Heart left ventricle (tissue), 13 donors: Measurements from ENCODE around the gene MCTP1.

Experiments
- CTCF ChIP-seq, 12 donors: fragments of 200-600 bp; sonication (generic) in 4 of 12; IDR thresholded peaks; one replicate each; pipeline versions ENCODE4 v1.5.0 to v1.8.0; 2018 to 2022; ENCODE audit warnings: antibody characterized with exemption in 12 of 12, mild to moderate bottlenecking in 5 of 12
- POLR2A ChIP-seq, 2 donors: fragments of 450-650 bp; IDR thresholded peaks; one replicate each; pipeline ENCODE4 v1.6.1; 2017; ENCODE audit warnings: antibody characterized with exemption in 2 of 2, mild to moderate bottlenecking in 2 of 2, moderate library complexity in 2 of 2
- donor health status: ischemic (EF 13 %, LVEDD 7.1; RV severe dilation, severe dysfunction).
- donor health status: DM: no; HTN: yes; CAD: no.
- donor health status: DM: no; HTN: no; CAD: no.
- donor health status: ischemic (EF 25% LVEDD 6.9; RV normal size, moderate dysfunction).
- donor health status: ischemic (EF 25% LVEDD 5.7; RV mildly dilated, moderate dysfunction).
- donor health status: ischemic (EF 35%, LVEDD 5.7; RV mildly dilated, moderate dysfunction).
- donor health status: nonischemic (EF 11% LVEDD 7.7; RV severe dilation, severe dysfunction).
- donor health status: DM: yes; HTN: yes; CAD: no.
- donor health status: PGD.
- donor health status: ischemic (EF 29% LVEDD 5.4; RV normal size, mild dysfunction).
- donor health status: nonischemic (EF 23%, LVEDD 6.1; RV moderate dilation, normal function).

- TF ChIP-seq CTCF (IDR thresholded peaks at IDR 0.05), result no peak
- TF ChIP-seq POLR2A (IDR thresholded peaks at IDR 0.05), result no peak
These were observed 491.1 kb downstream of the MCTP1 start for GRCh38 chr5:94793816-94794198.
